ENCODE data around the gene CLMP.
A peak's percentile ranks its signal among the peaks of the same experiment; 100 is the strongest.

CLMP gene

GRCh38 chr11:123203471-123203870, 8.4 kb upstream of the CLMP start:
- no peak overlapping the region for H3K4me3 ChIP-seq (replicated peaks; ENCODE audit: low read depth, low read length)
- DNase-seq (ENCODE audit: extremely low read depth, low read depth): no peak
- no peak for TF ChIP-seq CTCF (IDR thresholded peaks at IDR 0.05; ENCODE audit: low read depth, low read length, missing control alignments)

GRCh38 chr11:123202155-123203151, 7.4 kb upstream of the CLMP start:
- no peak for DNase-seq (ENCODE audit: extremely low read depth, low read depth)
- TF ChIP-seq CTCF (IDR thresholded peaks at IDR 0.05; ENCODE audit: low read depth, low read length, missing control alignments): no peak

GRCh38 chr11:123200264-123200663, 5.2 kb upstream of the CLMP start:
- TF ChIP-seq CTCF (IDR thresholded peaks at IDR 0.05; ENCODE audit: low read depth, low read length, missing control alignments): no peak
- no peak overlapping the region for H3K4me3 ChIP-seq (replicated peaks; ENCODE audit: low read depth, low read length)

More at GRCh38 chr11:123202155-123203151, 7.4 kb upstream of the CLMP start:
- H3K4me3 ChIP-seq (replicated peaks; ENCODE audit: low read depth, low read length): no peak overlapping the region

GRCh38 chr11:123197711-123198110, 2.7 kb upstream of the CLMP start:
- no peak for TF ChIP-seq CTCF (IDR thresholded peaks at IDR 0.05; ENCODE audit: low read depth, low read length, missing control alignments)
- no peak overlapping the region for H3K4me3 ChIP-seq (replicated peaks; ENCODE audit: low read depth, low read length)
- DNase-seq (ENCODE audit: extremely low read depth, low read depth): peak; percentile 81

More at GRCh38 chr11:123200264-123200663, 5.2 kb upstream of the CLMP start:
- DNase-seq (ENCODE audit: extremely low read depth, low read depth): no peak

GRCh38 chr11:123196060-123196714, 1.1 kb upstream of the CLMP start:
- peak overlapping the region; percentile 82; the same call in 1 of the 2 replicates for H3K4me3 ChIP-seq (replicated peaks; ENCODE audit: low read depth, low read length)
- no peak for DNase-seq (ENCODE audit: extremely low read depth, low read depth)
- TF ChIP-seq CTCF (IDR thresholded peaks at IDR 0.05; ENCODE audit: low read depth, low read length, missing control alignments): no peak

- no peak for DNase-seq (ENCODE audit: extremely low read depth, low read depth)
- peak overlapping the region; percentile 82 for H3K4me3 ChIP-seq (replicated peaks; ENCODE audit: low read depth, low read length)
- TF ChIP-seq CTCF (IDR thresholded peaks at IDR 0.05; ENCODE audit: low read depth, low read length, missing control alignments): no peak
Observed at GRCh38 chr11:123194337-123195187, 486 bp downstream of the CLMP start.
